ENCODE data around the gene GULP1. TPM values are rescaled to one million over a fixed set of nuclear protein-coding genes. Genes with fewer than 3 reads are reported as not detected.
A peak's percentile ranks its signal among the peaks of the same experiment; 100 is the strongest.
"Not testable (repeated sequence)": the region's sequence is repeated elsewhere in the genome, so short reads cannot be mapped to it uniquely, and the experiment has no call there.

GULP1 gene
- total and polyA plus RNA-seq, 9 donors = 15.0 to 32.8 (median 21.8) TPM

GRCh38 chr2:188269004-188269403 lies 22.7 kb upstream of the GULP1 start:
- WGBS (ENCODE audit: insufficient coverage) = no CpG with 5 or more reads among the region's 2 CpGs
- no peak overlapping the region for H3K27ac ChIP-seq (ENCODE audit: low read length)
- no peaks in the 10 kb centered on the region for H3K9me3 ChIP-seq (replicated peaks; ENCODE audit: control insufficient read depth, low read depth, low read length)
- no peak for DNase-seq
- no peaks in the 10 kb centered on the region for H3K4me1 ChIP-seq (ENCODE audit: control insufficient read depth, insufficient read depth, low read length)
- no peaks in the 10 kb centered on the region for H3K36me3 ChIP-seq (ENCODE audit: control insufficient read depth, insufficient read depth, low read length)
- H3K4me3 ChIP-seq (ENCODE audit: low read length) = no peak overlapping the region
- H3K27me3 ChIP-seq (ENCODE audit: control insufficient read depth, insufficient read depth, low read length) = no peaks in the 10 kb centered on the region

GRCh38 chr2:188272121-188272520 lies 19.6 kb upstream of the GULP1 start:
- Histone ChIP-seq H3K4me3 (ENCODE audit: low read length) (no peak overlapping the region), H3K36me3 (ENCODE audit: control insufficient read depth, insufficient read depth, low read length) (no peaks in the 10 kb centered on the region), H3K27ac (ENCODE audit: low read length) (no peak overlapping the region), H3K9me3 (replicated peaks; ENCODE audit: control insufficient read depth, low read depth, low read length) (no peaks in the 10 kb centered on the region), H3K4me1 (ENCODE audit: control insufficient read depth, insufficient read depth, low read length) (no peaks in the 10 kb centered on the region), H3K27me3 (ENCODE audit: control insufficient read depth, insufficient read depth, low read length) (no peaks in the 10 kb centered on the region)
- no CpG with 5 or more reads among the region's 2 CpGs for WGBS (ENCODE audit: insufficient coverage)
- no peak for DNase-seq

- H3K9me3 ChIP-seq (replicated peaks; ENCODE audit: control insufficient read depth, low read depth, low read length) = no peaks in the 10 kb centered on the region
- H3K36me3 ChIP-seq (ENCODE audit: control insufficient read depth, insufficient read depth, low read length) = no peaks in the 10 kb centered on the region
- H3K27me3 ChIP-seq (ENCODE audit: control insufficient read depth, insufficient read depth, low read length) = no peaks in the 10 kb centered on the region
- H3K4me1 ChIP-seq (ENCODE audit: control insufficient read depth, insufficient read depth, low read length) = no peaks in the 10 kb centered on the region
- no peak overlapping the region for H3K27ac ChIP-seq (ENCODE audit: low read length)
- WGBS (ENCODE audit: insufficient coverage) = no CpG with 5 or more reads among the region's 2 CpGs
- H3K4me3 ChIP-seq (ENCODE audit: low read length) = no peak overlapping the region
- DNase-seq = no peak
Observed at GRCh38 chr2:188274274-188274673, 17.4 kb upstream of the GULP1 start.

GRCh38 chr2:188276255-188276654 lies 15.4 kb upstream of the GULP1 start:
- WGBS (ENCODE audit: insufficient coverage) = 98% methylated on average over 5 of the region's 10 CpGs
- no peaks in the 10 kb centered on the region for H3K4me1 ChIP-seq (ENCODE audit: control insufficient read depth, insufficient read depth, low read length)
- H3K4me3 ChIP-seq (ENCODE audit: low read length) = no peak overlapping the region
- H3K27me3 ChIP-seq (ENCODE audit: control insufficient read depth, insufficient read depth, low read length) = no peaks in the 10 kb centered on the region
- no peaks in the 10 kb centered on the region for H3K9me3 ChIP-seq (replicated peaks; ENCODE audit: control insufficient read depth, low read depth, low read length)
- no peak overlapping the region for H3K27ac ChIP-seq (ENCODE audit: low read length)
- no peaks in the 10 kb centered on the region for H3K36me3 ChIP-seq (ENCODE audit: control insufficient read depth, insufficient read depth, low read length)
- no peak for DNase-seq

GRCh38 chr2:188277786-188278185 lies 13.9 kb upstream of the GULP1 start:
- Histone ChIP-seq H3K9me3 (replicated peaks; ENCODE audit: control insufficient read depth, low read depth, low read length) (no peaks in the 10 kb centered on the region), H3K4me1 (ENCODE audit: control insufficient read depth, insufficient read depth, low read length) (no peaks in the 10 kb centered on the region), H3K27me3 (ENCODE audit: control insufficient read depth, insufficient read depth, low read length) (no peaks in the 10 kb centered on the region), H3K36me3 (ENCODE audit: control insufficient read depth, insufficient read depth, low read length) (no peaks in the 10 kb centered on the region), H3K27ac (ENCODE audit: low read length) (no peak overlapping the region), H3K4me3 (ENCODE audit: low read length) (no peak overlapping the region)
- no CpG with 5 or more reads among the region's 5 CpGs for WGBS (ENCODE audit: insufficient coverage)
- no peak for DNase-seq

- H3K27ac ChIP-seq (ENCODE audit: low read length) = no peak overlapping the region
- no peaks in the 10 kb centered on the region for H3K4me1 ChIP-seq (ENCODE audit: control insufficient read depth, insufficient read depth, low read length)
- no peaks in the 10 kb centered on the region for H3K9me3 ChIP-seq (replicated peaks; ENCODE audit: control insufficient read depth, low read depth, low read length)
- no peaks in the 10 kb centered on the region for H3K36me3 ChIP-seq (ENCODE audit: control insufficient read depth, insufficient read depth, low read length)
- no peak overlapping the region for H3K4me3 ChIP-seq (ENCODE audit: low read length)
- DNase-seq = no peak
- H3K27me3 ChIP-seq (ENCODE audit: control insufficient read depth, insufficient read depth, low read length) = no peaks in the 10 kb centered on the region
- WGBS (ENCODE audit: insufficient coverage) = no CpG with 5 or more reads among the region's 11 CpGs
Observed at GRCh38 chr2:188278388-188279092, 13.1 kb upstream of the GULP1 start.

GRCh38 chr2:188279093-188279445 lies 12.6 kb upstream of the GULP1 start:
- DNase-seq = no peak
- Histone ChIP-seq H3K4me1 (ENCODE audit: control insufficient read depth, insufficient read depth, low read length) (no peaks in the 10 kb centered on the region), H3K4me3 (ENCODE audit: low read length) (no peak overlapping the region), H3K27me3 (ENCODE audit: control insufficient read depth, insufficient read depth, low read length) (no peaks in the 10 kb centered on the region), H3K36me3 (ENCODE audit: control insufficient read depth, insufficient read depth, low read length) (no peaks in the 10 kb centered on the region), H3K9me3 (replicated peaks; ENCODE audit: control insufficient read depth, low read depth, low read length) (no peaks in the 10 kb centered on the region), H3K27ac (ENCODE audit: low read length) (no peak overlapping the region)
- WGBS (ENCODE audit: insufficient coverage) = 25% methylated on average over 2 of the region's 2 CpGs

- H3K36me3 ChIP-seq (ENCODE audit: control insufficient read depth, insufficient read depth, low read length) = no peaks in the 10 kb centered on the region
- no peaks in the 10 kb centered on the region for H3K4me1 ChIP-seq (ENCODE audit: control insufficient read depth, insufficient read depth, low read length)
- H3K4me3 ChIP-seq (ENCODE audit: low read length) = no peak overlapping the region
- no peaks in the 10 kb centered on the region for H3K9me3 ChIP-seq (replicated peaks; ENCODE audit: control insufficient read depth, low read depth, low read length)
- WGBS (ENCODE audit: insufficient coverage) = no CpG with 5 or more reads among the region's 2 CpGs
- peak; percentile 20 for DNase-seq
- no peaks in the 10 kb centered on the region for H3K27me3 ChIP-seq (ENCODE audit: control insufficient read depth, insufficient read depth, low read length)
- H3K27ac ChIP-seq (ENCODE audit: low read length) = no peak overlapping the region
Observed at GRCh38 chr2:188280811-188281222, 10.9 kb upstream of the GULP1 start.

- H3K36me3 ChIP-seq (ENCODE audit: control insufficient read depth, insufficient read depth, low read length) = no peaks in the 10 kb centered on the region
- H3K27me3 ChIP-seq (ENCODE audit: control insufficient read depth, insufficient read depth, low read length) = no peaks in the 10 kb centered on the region
- no peaks in the 10 kb centered on the region for H3K4me1 ChIP-seq (ENCODE audit: control insufficient read depth, insufficient read depth, low read length)
- H3K9me3 ChIP-seq (replicated peaks; ENCODE audit: control insufficient read depth, low read depth, low read length) = no peaks in the 10 kb centered on the region
- DNase-seq = no peak
- no peak overlapping the region for H3K4me3 ChIP-seq (ENCODE audit: low read length)
- no peak overlapping the region for H3K27ac ChIP-seq (ENCODE audit: low read length)
Observed at GRCh38 chr2:188282907-188283306, 8.8 kb upstream of the GULP1 start.

GRCh38 chr2:188284251-188284650 lies 7.4 kb upstream of the GULP1 start:
- H3K9me3 ChIP-seq (replicated peaks; ENCODE audit: control insufficient read depth, low read depth, low read length); H3K4me1 ChIP-seq (ENCODE audit: control insufficient read depth, insufficient read depth, low read length); DNase-seq; H3K27ac ChIP-seq (ENCODE audit: low read length); H3K36me3 ChIP-seq (ENCODE audit: control insufficient read depth, insufficient read depth, low read length); H3K4me3 ChIP-seq (ENCODE audit: low read length); H3K27me3 ChIP-seq (ENCODE audit: control insufficient read depth, insufficient read depth, low read length): not testable (repeated sequence)
- WGBS (ENCODE audit: insufficient coverage) = no CpG with 5 or more reads among the region's 3 CpGs

- WGBS (ENCODE audit: insufficient coverage) = no CpG with 5 or more reads among the region's 5 CpGs
- Histone ChIP-seq H3K36me3 (ENCODE audit: control insufficient read depth, insufficient read depth, low read length) (no peaks in the 10 kb centered on the region), H3K27me3 (ENCODE audit: control insufficient read depth, insufficient read depth, low read length) (no peaks in the 10 kb centered on the region), H3K9me3 (replicated peaks; ENCODE audit: control insufficient read depth, low read depth, low read length) (no peaks in the 10 kb centered on the region), H3K27ac (ENCODE audit: low read length) (no peak overlapping the region), H3K4me3 (ENCODE audit: low read length) (no peak overlapping the region), H3K4me1 (ENCODE audit: control insufficient read depth, insufficient read depth, low read length) (no peaks in the 10 kb centered on the region)
- peak; percentile 4 for DNase-seq
Observed at GRCh38 chr2:188285049-188285448, 6.6 kb upstream of the GULP1 start.

All from muscle of leg (tissue), 11 donors.